Measurements from ENCODE around the gene ACVR2A. TPM values are rescaled to one million over a fixed set of nuclear protein-coding genes. Genes with fewer than 3 reads are reported as not detected.

ACVR2A gene
- total RNA-seq, 1 experiment from 2014 or later, result 13.4 TPM

DNA sequence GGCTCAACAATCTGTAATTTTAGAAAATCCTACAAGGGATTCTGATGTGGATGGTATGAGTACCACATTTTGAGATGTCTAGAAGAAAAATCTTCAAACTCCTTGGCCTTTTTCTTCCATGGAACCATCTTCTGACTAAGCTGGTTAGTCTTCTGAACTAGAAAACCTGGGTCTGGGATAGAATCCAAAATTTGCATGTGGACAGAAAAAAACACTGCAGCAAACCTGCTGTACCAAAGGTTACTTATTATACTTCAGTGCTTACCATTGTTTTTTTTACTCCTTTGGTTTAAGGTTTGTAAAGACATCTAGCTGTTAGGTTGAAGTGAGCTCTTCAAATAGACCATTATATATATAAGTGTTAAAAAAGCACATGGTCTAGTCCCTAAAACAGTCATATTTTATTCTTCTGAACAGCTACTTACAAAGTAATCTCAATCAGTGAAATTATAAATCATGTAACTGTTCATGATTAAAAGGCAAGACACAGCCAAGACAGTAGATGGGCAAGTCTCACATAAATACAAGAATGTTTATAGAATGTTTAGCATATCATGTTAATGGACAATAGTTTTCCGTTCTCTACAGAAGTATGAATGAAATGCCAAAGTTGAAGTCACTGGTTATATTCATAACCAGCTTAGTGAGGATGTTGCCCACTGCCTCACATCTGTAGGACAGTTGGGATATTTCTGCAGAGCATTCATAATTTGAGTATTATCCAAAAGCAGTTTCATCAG, 90.2 kb downstream of the ACVR2A start:
- no peak overlapping the region for H2BK20ac ChIP-seq (ENCODE audit: low read depth, low read length, poor library complexity, severe bottlenecking)

More for the DNA sequence above, 90.2 kb downstream of the ACVR2A start:
- no peak for DNase-seq
- H3K23ac ChIP-seq (ENCODE audit: insufficient read length, low read depth, low read length), result no peak overlapping the region
- H4K5ac ChIP-seq (ENCODE audit: insufficient read length, low read depth, low read length), result no peak overlapping the region
- no peak overlapping the region for H3K27ac ChIP-seq (ENCODE audit: insufficient read length, low read depth, low read length)
- no CpG with 5 or more reads among the region's 1 CpG for WGBS (ENCODE audit: extremely low coverage, insufficient read length, low lambda C conversion rate)
- no peak overlapping the region for H3K14ac ChIP-seq (ENCODE audit: insufficient read depth, low read length)
- H4K8ac ChIP-seq (replicated peaks; ENCODE audit: insufficient read length, low read depth, low read length), result no peak overlapping the region
- H3K9ac ChIP-seq (ENCODE audit: extremely low read depth, insufficient read length, low read length), result no peak overlapping the region
- TF ChIP-seq, protein P1, sequence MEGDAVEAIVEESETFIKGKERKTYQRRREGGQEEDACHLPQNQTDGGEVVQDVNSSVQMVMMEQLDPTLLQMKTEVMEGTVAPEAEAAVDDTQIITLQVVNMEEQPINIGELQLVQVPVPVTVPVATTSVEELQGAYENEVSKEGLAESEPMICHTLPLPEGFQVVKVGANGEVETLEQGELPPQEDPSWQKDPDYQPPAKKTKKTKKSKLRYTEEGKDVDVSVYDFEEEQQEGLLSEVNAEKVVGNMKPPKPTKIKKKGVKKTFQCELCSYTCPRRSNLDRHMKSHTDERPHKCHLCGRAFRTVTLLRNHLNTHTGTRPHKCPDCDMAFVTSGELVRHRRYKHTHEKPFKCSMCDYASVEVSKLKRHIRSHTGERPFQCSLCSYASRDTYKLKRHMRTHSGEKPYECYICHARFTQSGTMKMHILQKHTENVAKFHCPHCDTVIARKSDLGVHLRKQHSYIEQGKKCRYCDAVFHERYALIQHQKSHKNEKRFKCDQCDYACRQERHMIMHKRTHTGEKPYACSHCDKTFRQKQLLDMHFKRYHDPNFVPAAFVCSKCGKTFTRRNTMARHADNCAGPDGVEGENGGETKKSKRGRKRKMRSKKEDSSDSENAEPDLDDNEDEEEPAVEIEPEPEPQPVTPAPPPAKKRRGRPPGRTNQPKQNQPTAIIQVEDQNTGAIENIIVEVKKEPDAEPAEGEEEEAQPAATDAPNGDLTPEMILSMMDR (conservative IDR thresholded peaks at IDR 0.05), result no peak
- H2BK15ac ChIP-seq (ENCODE audit: low read depth, low read length), result no peak overlapping the region
- no peaks in the 10 kb centered on the region for H3K9me3 ChIP-seq (ENCODE audit: control insufficient read depth, low read depth, low read length)
- no peaks in the 10 kb centered on the region for H3K79me2 ChIP-seq (ENCODE audit: insufficient read depth, low read length)
- H3K27me3 ChIP-seq (ENCODE audit: insufficient read depth, low read length), result no peaks in the 10 kb centered on the region
- no peaks in the 10 kb centered on the region for H4K20me1 ChIP-seq (ENCODE audit: control insufficient read depth, insufficient read depth, insufficient read length)
- no peak overlapping the region for H3K18ac ChIP-seq (ENCODE audit: insufficient read length, low read depth, low read length)
- H2BK12ac ChIP-seq (ENCODE audit: insufficient read length, low read depth, low read length), result no peak overlapping the region
- no peak overlapping the region for H3K4ac ChIP-seq (ENCODE audit: low read depth, low read length)
- H3K4me2 ChIP-seq (ENCODE audit: insufficient read depth, insufficient read length, low read length), result no peak overlapping the region
- H3K4me1 Mint-ChIP-seq, result peaks cover 7 to 8% of the 10 kb centered on the region in 2 experiments; a peak in 3 of 4 replicates
- H3T11ph ChIP-seq (ENCODE audit: low read length), result no peak overlapping the region
- no peak overlapping the region for H4K91ac ChIP-seq (ENCODE audit: insufficient read length, low read depth, low read length)
- no peak overlapping the region for H2AK5ac ChIP-seq (ENCODE audit: insufficient read length, low read length)
- no peak overlapping the region for H2BK120ac ChIP-seq (ENCODE audit: low read depth, low read length, poor library complexity, severe bottlenecking)
- no peak overlapping the region for H3K56ac ChIP-seq (ENCODE audit: insufficient read length, low read depth, low read length)
- no peaks in the 10 kb centered on the region for H3K27me3 Mint-ChIP-seq (ENCODE audit: low read depth)
- H3K9me3 Mint-ChIP-seq, result no peaks in the 10 kb centered on the region
- H3K23me2 ChIP-seq (ENCODE audit: insufficient read length, low read depth, low read length, poor library complexity, severe bottlenecking), result no peaks in the 10 kb centered on the region
- no peaks in the 10 kb centered on the region for H3K4me1 ChIP-seq (ENCODE audit: insufficient read depth, low read length)
- H3K4me3 Mint-ChIP-seq, result no peak overlapping the region
- no peak overlapping the region for H3K27ac Mint-ChIP-seq
- no peak overlapping the region for H2AFZ ChIP-seq (ENCODE audit: low read length)
- no peaks in the 10 kb centered on the region for H3K79me1 ChIP-seq (ENCODE audit: insufficient read depth, low read depth, low read length, poor library complexity, severe bottlenecking)
- no peak overlapping the region for H2BK5ac ChIP-seq (ENCODE audit: insufficient read length, low read length)
- H3K36me3 Mint-ChIP-seq (ENCODE audit: insufficient read depth in 1 of 3, low read depth in 3 of 3), result peaks cover 15 to 46% (median 26%) of the 10 kb centered on the region in 3 experiments; a peak in 6 of 7 replicates

Measured in H9 (cell line).